HUES64 (cell line): ENCODE data around the gene VWA2.

Source experiments
- H3K27ac ChIP-seq: 2 replicates; pipeline ENCODE4 v1.7.0; 2013; ENCODE audit warnings: low read depth, low read length, inconsistent platforms
- H3K27me3 ChIP-seq: 2 replicates; pipeline ENCODE4 v1.6.1; 2013; ENCODE audit warnings: mild to moderate bottlenecking, low read length; ENCODE audit not compliant: insufficient read depth
- H3K36me3 ChIP-seq: 2 replicates; pipeline ENCODE4 v1.6.1; 2013; ENCODE audit warnings: mild to moderate bottlenecking, low read length; ENCODE audit not compliant: insufficient read depth
- H3K4me1 ChIP-seq: 2 replicates; pipeline ENCODE4 v1.6.1; 2013; ENCODE audit warnings: mild to moderate bottlenecking, low read length, moderate library complexity; ENCODE audit not compliant: insufficient read depth
- H3K4me3 ChIP-seq: 2 replicates; pipeline ENCODE4 v1.5.1; 2013; ENCODE audit warnings: mild to moderate bottlenecking, low read length, moderate library complexity
- H3K9ac ChIP-seq: 2 replicates; pipeline ENCODE4 v1.6.1; 2013; ENCODE audit warnings: mild to moderate bottlenecking, low read depth, low read length
- H3K9me3 ChIP-seq: 2 replicates; pipeline ENCODE4 v1.6.1; 2013; ENCODE audit warnings: low read depth, low read length; ENCODE audit not compliant: insufficient read depth
- WGBS: fragments of 150-250, 120-280 bp; methylation state at CpG from one replicate; pipeline ENCODE4 v1.1.7; 2013; ENCODE audit warnings: missing lambda C conversion rate; 5-methylcytosine and 5-hydroxymethylcytosine counted together

Gene VWA2

DNA sequence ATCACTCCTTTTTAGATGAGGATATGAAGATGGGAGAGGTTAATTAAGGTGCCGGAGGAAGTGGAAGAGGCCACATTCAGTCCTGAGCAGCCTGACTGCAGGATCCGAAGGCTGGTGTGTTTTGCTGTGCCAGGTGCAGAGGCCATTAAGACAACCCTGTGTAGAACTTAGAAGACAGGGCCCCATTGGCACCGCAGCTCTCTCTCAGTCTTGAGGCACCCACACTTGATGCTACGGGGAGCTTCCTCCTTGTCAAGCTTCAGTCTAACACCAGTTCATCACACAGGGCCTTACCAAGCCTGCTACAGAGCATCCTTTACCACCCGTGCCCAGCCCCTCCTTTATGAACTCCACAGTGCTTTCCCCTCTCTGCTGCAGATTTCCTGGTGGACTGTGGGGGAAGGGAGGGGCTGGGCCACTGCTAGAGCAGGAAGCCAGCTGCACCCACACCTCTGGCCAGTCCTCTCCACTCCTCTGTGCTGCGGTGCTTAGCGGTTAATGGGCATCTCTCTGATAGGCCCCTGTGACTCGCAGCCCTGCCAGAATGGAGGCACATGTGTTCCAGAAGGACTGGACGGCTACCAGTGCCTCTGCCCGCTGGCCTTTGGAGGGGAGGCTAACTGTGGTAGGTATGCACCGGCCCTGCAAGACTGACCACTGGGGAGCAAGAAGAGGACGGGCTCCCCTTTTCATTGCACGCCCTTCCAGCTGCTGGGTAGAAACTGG is 45.5 kb downstream of the VWA2 start:
- H3K9ac ChIP-seq = no peak overlapping the region
- no peaks in the 10 kb centered on the region for H3K27me3 ChIP-seq
- H3K4me3 ChIP-seq = no peak overlapping the region
- no peaks in the 10 kb centered on the region for H3K4me1 ChIP-seq
- no peaks in the 10 kb centered on the region for H3K9me3 ChIP-seq
- H3K36me3 ChIP-seq = no peaks in the 10 kb centered on the region
- WGBS = 89% methylated on average over 13 of the region's 13 CpGs
- no peak overlapping the region for H3K27ac ChIP-seq

- no peak overlapping the region for H3K9ac ChIP-seq
- no peaks in the 10 kb centered on the region for H3K36me3 ChIP-seq
- no peak overlapping the region for H3K27ac ChIP-seq
- 91% methylated on average over 31 of the region's 31 CpGs for WGBS
- no peaks in the 10 kb centered on the region for H3K27me3 ChIP-seq
- no peak overlapping the region for H3K4me3 ChIP-seq
- no peaks in the 10 kb centered on the region for H3K4me1 ChIP-seq
- no peaks in the 10 kb centered on the region for H3K9me3 ChIP-seq
These were observed 46.9 kb downstream of the VWA2 start for GRCh38 chr10:114285961-114286441.

DNA sequence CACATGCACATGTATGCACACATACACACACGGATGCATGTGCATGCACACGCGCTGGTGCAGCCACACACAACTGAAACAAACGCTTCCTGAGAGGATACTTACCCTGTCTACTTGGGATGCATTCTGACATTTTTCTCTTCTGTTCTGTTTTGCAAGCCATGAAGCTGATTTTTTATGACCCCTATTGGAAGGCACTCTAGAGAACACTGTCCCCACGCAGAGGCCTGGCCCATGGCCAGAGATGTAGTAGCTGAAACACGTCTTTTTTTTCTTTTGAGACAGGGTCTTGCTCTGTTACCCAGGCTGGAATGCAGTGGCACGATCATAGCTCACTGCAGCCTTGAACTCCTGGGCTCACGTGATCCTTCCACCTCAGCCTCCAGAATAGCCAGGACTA is 47.9 kb downstream of the VWA2 start:
- Histone ChIP-seq H3K4me3 (no peak overlapping the region), H3K9me3 (no peaks in the 10 kb centered on the region), H3K27me3 (no peaks in the 10 kb centered on the region), H3K4me1 (no peaks in the 10 kb centered on the region), H3K9ac (no peak overlapping the region), H3K36me3 (no peaks in the 10 kb centered on the region), H3K27ac (no peak overlapping the region)
- 91% methylated on average over 8 of the region's 8 CpGs for WGBS

DNA sequence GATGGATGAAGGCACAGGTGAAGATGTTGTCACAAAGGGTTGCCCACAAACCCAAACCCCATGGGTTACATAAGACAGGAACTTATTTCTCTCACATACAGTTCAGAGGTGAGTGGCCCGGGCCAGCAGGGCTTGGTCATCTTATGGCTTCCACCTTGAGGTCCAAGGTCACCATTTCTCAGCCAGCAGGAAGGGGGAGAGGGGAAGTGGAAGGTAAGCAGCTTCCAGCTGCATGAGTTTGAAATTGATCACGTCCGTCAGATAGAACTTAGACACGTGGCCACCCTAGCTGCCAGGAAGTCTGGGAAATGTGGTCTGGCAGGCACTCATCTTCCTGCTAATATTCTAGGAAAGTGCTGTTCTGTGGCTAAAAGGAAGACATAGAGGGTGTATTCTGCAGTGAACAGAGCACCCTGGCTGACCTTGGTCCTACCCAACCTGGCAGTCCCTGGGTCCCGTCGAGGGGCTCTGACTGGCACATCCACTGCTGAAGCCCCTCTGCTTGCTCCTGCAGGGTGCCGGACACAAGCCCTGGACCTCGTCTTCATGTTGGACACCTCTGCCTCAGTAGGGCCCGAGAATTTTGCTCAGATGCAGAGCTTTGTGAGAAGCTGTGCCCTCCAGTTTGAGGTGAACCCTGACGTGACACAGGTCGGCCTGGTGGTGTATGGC is 49.5 kb downstream of the VWA2 start:
- no peak overlapping the region for H3K27ac ChIP-seq
- no peak overlapping the region for H3K4me3 ChIP-seq
- no peaks in the 10 kb centered on the region for H3K4me1 ChIP-seq
- 95% methylated on average over 11 of the region's 11 CpGs for WGBS
- H3K9ac ChIP-seq = no peak overlapping the region
- no peaks in the 10 kb centered on the region for H3K9me3 ChIP-seq
- no peaks in the 10 kb centered on the region for H3K36me3 ChIP-seq
- H3K27me3 ChIP-seq = no peaks in the 10 kb centered on the region

DNA sequence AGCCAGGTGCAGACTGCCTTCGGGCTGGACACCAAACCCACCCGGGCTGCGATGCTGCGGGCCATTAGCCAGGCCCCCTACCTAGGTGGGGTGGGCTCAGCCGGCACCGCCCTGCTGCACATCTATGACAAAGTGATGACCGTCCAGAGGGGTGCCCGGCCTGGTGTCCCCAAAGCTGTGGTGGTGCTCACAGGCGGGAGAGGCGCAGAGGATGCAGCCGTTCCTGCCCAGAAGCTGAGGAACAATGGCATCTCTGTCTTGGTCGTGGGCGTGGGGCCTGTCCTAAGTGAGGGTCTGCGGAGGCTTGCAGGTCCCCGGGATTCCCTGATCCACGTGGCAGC is 50.0 kb downstream of the VWA2 start:
- H3K4me1 ChIP-seq = no peaks in the 10 kb centered on the region
- no peaks in the 10 kb centered on the region for H3K36me3 ChIP-seq
- H3K4me3 ChIP-seq = no peak overlapping the region
- 95% methylated on average over 16 of the region's 16 CpGs for WGBS
- H3K9ac ChIP-seq = no peak overlapping the region
- no peaks in the 10 kb centered on the region for H3K27me3 ChIP-seq
- H3K9me3 ChIP-seq = no peaks in the 10 kb centered on the region
- H3K27ac ChIP-seq = no peak overlapping the region

GRCh38 chr10:114290038-114290437 is 51.0 kb downstream of the VWA2 start:
- Histone ChIP-seq H3K4me3 (no peak overlapping the region), H3K4me1 (no peaks in the 10 kb centered on the region), H3K9me3 (peaks cover 2% of the 10 kb centered on the region; the same call in 1 of the 2 replicates), H3K9ac (no peak overlapping the region), H3K36me3 (no peaks in the 10 kb centered on the region; the same call in 1 of the 2 replicates), H3K27me3 (no peaks in the 10 kb centered on the region), H3K27ac (no peak overlapping the region)
- 97% methylated on average over 10 of the region's 10 CpGs for WGBS

DNA sequence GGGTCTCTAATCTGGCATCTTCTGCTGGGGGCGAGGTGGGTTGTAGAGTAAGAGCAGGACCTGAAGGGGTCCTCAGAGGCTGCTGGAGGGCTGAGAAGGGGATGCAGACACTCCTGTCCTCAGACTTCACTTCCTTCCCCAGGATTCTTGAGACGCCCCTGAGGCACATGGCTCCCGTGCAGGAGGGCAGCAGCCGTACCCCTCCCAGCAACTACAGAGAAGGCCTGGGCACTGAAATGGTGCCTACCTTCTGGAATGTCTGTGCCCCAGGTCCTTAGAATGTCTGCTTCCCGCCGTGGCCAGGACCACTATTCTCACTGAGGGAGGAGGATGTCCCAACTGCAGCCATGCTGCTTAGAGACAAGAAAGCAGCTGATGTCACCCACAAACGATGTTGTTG is 52.0 kb downstream of the VWA2 start:
- H3K27me3 ChIP-seq = no peaks in the 10 kb centered on the region
- no peak overlapping the region for H3K27ac ChIP-seq
- 89% methylated on average over 7 of the region's 7 CpGs for WGBS
- no peak overlapping the region for H3K9ac ChIP-seq
- no peak overlapping the region for H3K4me3 ChIP-seq
- peaks cover 10% of the 10 kb centered on the region; the same call in 1 of the 2 replicates for H3K9me3 ChIP-seq
- H3K4me1 ChIP-seq = no peaks in the 10 kb centered on the region
- H3K36me3 ChIP-seq = peaks cover 10% of the 10 kb centered on the region; the same call in 1 of the 2 replicates

DNA sequence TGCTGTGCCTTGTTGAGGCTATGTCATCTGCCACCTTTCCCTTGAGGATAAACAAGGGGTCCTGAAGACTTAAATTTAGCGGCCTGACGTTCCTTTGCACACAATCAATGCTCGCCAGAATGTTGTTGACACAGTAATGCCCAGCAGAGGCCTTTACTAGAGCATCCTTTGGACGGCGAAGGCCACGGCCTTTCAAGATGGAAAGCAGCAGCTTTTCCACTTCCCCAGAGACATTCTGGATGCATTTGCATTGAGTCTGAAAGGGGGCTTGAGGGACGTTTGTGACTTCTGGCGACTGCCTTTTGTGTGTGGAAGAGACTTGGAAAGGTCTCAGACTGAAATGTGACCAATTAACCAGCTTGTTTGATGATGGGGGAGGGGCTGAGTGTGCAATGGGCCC is 52.5 kb downstream of the VWA2 start:
- Histone ChIP-seq H3K36me3 (peaks cover 15% of the 10 kb centered on the region; the same call in 1 of the 2 replicates), H3K27me3 (no peaks in the 10 kb centered on the region), H3K9ac (no peak overlapping the region), H3K4me3 (no peak overlapping the region), H3K27ac (no peak overlapping the region), H3K9me3 (peaks cover 10% of the 10 kb centered on the region; the same call in 1 of the 2 replicates), H3K4me1 (no peaks in the 10 kb centered on the region)
- WGBS = 91% methylated on average over 8 of the region's 8 CpGs

- Histone ChIP-seq H3K9ac (no peak overlapping the region), H3K27ac (no peak overlapping the region), H3K36me3 (peaks cover 18% of the 10 kb centered on the region; the same call in 1 of the 2 replicates), H3K4me3 (no peak overlapping the region), H3K27me3 (no peaks in the 10 kb centered on the region), H3K4me1 (no peaks in the 10 kb centered on the region), H3K9me3 (peaks cover 10% of the 10 kb centered on the region; the same call in 1 of the 2 replicates)
- 92% methylated on average over 5 of the region's 5 CpGs for WGBS
These were observed 54.0 kb downstream of the VWA2 start for GRCh38 chr10:114293075-114293474.

DNA sequence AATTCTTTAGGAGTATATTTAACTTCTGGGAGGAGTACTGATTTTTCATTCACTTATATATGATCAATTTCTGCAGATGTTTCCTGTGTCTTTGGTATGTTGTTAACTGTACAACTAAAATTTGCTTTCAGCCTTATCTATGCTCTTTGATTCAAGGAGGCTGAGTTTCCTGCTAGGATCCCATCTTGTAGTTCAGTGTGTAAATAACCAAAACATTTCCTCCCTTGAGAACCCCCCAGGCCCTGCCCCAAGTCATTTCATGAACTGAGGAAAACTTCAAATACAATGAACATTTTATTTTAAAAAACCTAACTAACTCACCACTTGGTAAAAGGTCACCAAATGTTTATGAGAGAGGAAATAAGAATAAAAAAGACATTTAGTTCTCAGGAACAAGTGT is 55.5 kb downstream of the VWA2 start:
- peaks cover 10% of the 10 kb centered on the region; the same call in 1 of the 2 replicates for H3K9me3 ChIP-seq
- H3K4me3 ChIP-seq = no peak overlapping the region
- H3K36me3 ChIP-seq = peaks cover 18% of the 10 kb centered on the region; the same call in 1 of the 2 replicates
- H3K27ac ChIP-seq = no peak overlapping the region
- no peaks in the 10 kb centered on the region for H3K27me3 ChIP-seq
- H3K9ac ChIP-seq = no peak overlapping the region
- no peaks in the 10 kb centered on the region for H3K4me1 ChIP-seq

DNA sequence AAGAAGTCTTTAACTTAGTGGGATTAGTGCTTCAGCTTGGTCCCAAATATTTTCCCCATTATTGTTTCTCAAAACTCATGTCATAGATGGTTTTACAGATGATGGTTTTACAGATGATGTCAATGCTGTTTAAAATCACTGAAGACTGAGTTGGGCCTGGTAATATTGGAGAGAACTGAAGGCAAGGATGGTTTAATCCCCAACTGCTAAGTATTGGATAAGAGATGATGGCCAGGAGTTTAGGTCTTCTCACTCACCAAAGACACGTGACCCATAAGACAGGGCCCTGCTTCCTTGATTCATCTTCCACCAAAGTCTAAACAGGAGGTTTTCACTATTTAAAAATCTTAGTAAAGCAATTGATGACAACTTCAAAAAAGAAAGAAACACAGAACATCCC is 56.3 kb downstream of the VWA2 start:
- H3K9me3 ChIP-seq = peaks cover 10% of the 10 kb centered on the region; the same call in 1 of the 2 replicates
- 0% methylated on average over 1 of the region's 1 CpG for WGBS

More for the DNA sequence above, 56.3 kb downstream of the VWA2 start:
- no peaks in the 10 kb centered on the region for H3K27me3 ChIP-seq
- no peak overlapping the region for H3K9ac ChIP-seq
- H3K4me1 ChIP-seq = no peaks in the 10 kb centered on the region
- peaks cover 18% of the 10 kb centered on the region; the same call in 1 of the 2 replicates for H3K36me3 ChIP-seq
- no peak overlapping the region for H3K4me3 ChIP-seq
- no peak overlapping the region for H3K27ac ChIP-seq
